HG02840 (cell line): Measurements from ENCODE around the gene KCNJ12.

Experiments
- ATAC-seq: cut with Tn5 transposase; IDR thresholded peaks from one replicate; pipeline ENCODE4 v1.9.1; 2021; ENCODE audit warnings: mild to moderate bottlenecking, moderate library complexity, moderate number of reproducible peaks; ENCODE audit not compliant: unreplicated experiment, low FRiP score

The KCNJ12 gene

DNA sequence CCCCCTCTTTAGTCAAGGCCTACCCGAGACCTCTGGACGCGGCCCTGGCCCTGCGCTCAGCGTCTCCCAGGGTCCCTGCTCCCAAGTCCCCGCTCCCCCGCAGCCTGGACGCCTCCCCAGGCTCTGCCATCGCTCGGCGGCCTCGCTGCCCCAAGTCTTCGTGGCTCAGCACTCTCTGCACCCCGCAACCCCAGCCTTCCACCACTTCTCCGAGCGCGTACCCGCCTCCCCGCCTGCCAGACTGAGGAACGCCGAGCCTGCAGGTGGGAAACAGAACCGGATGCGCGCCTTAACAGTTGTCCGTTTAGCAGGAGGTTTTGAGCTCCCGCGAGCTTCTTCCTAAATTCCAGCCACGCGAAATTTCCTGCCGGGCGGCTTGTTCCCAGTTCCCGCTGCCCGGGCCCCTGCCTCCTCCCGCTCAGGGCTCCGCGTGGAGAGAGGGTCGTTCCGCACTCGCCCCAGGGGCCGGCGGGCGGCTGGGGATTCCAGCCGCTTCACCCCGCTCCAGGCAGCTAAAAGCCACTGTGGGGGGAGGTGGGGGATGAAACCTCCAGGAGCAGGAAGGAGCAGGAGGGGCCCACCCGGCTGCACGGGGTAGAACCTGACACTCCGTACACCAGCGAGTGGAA lies 87.7 kb downstream of the KCNJ12 start:
- ATAC-seq = no peak

DNA sequence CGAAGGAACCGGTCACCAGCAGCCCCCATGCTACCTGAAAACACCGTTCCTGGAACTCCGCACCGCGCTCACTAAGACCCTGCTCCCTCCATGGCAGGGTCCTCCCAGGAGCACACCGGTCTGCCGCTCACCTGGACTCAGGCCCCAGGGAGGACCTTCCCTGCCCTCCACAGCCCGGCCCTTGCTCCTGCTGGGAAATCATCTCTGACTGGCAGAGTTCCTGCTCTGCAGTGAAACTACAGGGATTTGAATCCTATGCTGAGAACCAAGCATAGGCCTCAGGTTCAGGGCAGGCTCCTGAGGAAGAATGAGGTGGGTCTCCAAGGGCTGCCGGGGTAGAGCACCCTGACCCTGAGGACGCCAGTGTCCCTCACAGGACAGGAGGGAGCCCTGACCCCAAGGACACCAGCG lies 88.5 kb downstream of the KCNJ12 start:
- no peak for ATAC-seq

DNA sequence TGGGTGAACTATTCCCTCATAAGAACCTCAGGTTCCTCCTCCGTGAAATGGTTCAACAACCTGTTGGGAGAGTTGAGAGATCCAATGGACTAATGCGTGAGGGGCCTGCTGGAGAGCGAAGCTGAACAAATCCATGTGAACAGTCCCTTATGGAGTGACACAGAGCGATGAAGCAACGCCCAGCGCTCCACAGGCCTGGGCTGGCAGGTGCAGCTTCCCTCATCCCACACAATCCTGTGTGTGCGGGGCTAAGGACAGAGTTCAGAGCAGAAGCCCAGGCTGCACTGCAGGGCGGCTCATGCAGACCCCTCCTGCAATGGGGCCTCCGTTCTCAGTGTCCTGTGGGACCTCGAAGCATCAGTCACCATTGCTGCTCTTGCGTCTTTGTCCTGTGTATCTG lies 90.4 kb downstream of the KCNJ12 start:
- no peak for ATAC-seq

DNA sequence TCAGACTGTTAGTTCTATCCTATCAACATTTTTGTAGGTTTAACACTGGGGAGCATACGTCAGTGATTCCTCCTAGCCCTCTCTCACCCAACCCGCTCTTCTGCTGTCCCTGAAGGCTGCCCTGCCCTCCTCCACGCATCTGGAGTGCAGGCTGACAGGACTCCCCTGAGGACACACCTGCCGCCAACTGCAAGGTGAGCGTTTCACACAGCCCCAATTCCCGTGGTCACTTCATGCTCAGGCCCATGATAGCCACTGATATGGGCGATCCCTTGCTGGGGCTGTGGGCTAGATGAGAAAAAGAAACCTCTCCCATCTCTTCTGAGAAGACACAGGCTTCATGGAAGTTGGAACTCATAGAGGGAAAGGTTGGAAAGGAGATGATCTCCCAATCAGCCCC lies 91.0 kb downstream of the KCNJ12 start:
- ATAC-seq = no peak

DNA sequence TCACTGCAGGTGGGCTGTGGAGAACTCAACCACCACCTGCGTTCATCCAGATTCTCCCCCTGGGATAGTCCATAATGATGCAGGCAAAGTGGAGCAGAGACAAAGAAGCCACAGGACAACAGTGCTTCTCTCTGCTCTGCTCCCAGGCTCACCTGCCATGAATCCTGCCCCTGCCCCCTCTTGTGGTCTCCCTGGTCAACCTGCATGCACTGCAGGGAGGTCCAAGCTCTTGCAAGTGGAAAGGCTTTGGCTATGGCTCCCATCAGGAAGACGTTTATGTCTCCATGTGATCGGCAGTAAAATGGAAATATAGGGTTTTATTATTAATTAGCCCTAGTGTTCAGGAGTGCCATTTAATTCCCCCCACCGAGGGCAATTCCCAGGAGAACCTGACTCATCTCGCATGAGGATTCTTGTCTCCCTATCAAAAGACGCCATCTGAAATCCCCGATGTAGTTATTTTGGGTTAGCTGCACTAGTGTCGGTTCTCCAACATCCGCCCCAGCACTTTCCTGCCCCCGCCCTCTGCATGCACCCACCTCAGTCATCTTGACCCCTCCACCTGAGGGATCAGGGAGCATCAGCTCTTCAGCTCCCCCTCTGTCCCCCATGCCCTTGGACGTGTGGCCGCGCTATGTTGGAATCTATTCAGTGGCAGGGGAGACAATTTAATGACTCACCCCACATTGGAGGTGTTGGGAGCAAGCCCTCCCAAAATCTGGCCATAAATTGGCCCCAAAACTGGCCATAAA lies 91.8 kb downstream of the KCNJ12 start:
- no peak for ATAC-seq
